GM20431 (cell line): Measurements from ENCODE around the gene LRRC17.
"Not testable (repeated sequence)": the region's sequence is repeated elsewhere in the genome, so short reads cannot be mapped to it uniquely, and the experiment has no call there.

Experiments used
- in situ Hi-C: fragments of 300-500 bp; cut with MseI, MboI; formaldehyde crosslinking; loops from one replicate; pipeline ENCODE4 v1.15.0; 2020; ENCODE audit warnings: low sequenced_read_pairs; ENCODE audit not compliant: unreplicated experiment

Gene LRRC17

DNA sequence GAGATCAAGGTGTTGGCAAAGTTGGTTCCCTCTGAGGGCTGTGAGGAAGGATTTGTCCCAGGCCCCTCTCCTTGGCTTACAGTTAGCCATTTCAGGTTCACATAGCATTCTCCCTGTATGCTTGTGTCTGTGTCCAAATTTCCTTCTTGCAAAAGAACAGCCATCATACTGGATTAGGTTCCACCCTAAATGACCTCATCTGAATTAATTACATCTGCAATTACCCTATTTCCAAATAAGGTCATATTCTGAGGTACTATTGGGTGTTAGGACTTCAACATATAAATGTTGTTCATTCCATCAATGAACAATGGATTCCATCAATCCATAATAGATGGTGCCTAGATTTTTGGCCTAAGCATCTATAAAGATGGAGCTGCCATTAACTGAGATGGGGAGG lies 16.2 kb upstream of the LRRC17 start:
- in situ Hi-C loops: no loop called here

DNA sequence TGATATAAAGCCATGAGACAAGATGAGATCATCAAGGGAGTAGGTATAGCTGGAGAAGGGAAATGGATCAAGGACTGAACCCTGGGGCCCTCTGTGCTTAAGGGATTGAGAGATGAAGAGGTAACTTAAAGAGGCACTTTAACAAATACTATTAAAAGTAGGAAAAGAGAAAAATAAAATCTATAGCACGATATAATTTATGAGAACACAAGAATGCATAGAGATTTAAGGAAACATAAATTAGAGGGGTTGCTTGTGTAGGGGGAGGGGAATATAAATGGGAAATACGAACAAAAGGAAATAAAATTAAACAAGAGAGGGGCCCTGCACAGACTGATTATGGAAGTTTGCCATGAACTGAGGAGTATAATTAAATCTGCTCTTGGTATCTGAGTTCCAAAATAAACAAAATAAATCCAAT lies 15.6 kb upstream of the LRRC17 start:
- in situ Hi-C loops: no loop called here

DNA sequence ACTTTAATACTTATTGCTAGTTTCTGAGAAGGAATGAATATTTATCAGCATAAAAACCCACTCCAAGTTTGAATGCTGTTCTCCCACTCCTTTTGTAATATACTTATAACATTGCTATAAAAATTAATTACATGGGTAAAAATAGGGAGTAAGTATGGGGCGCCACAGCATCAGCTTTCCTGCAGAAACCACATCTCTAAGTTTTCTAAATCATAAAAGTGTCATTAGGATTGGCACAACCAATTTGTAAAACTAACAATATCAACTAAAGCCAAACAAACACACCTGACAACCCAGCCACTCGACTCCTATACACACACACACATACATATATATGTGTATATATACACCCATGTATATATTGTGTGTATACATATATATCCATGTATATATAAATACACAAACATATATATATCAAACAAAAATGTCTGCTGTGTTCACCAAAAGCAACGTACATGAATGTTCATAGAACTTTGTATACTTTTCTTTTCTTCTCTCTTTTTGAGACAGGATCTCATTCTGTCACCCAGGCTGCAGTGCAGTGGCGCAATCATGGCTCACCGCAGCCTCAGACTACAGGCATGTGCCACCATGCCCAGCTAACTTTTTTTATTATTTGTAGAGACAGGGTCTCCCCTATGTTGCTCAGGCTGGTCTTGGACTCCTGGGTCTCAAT lies 14.8 kb upstream of the LRRC17 start:
- in situ Hi-C loops: no loop called here

DNA sequence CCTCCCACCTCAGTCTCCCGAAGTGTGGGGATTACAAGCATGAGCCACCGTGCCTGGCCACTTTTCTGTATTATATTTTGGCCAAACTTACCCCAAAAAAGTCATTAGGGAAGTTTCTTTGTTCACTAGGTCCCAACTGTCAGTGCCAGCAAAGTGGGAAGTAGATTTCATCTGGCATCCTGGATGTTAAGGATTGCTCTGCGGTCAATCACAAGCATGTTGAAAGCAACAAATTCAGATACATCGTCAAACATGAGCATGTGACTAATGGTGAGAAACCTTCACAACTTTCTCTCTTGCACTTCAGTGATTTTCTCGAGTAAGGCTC lies 14.3 kb upstream of the LRRC17 start:
- in situ Hi-C loops: no loop called here

DNA sequence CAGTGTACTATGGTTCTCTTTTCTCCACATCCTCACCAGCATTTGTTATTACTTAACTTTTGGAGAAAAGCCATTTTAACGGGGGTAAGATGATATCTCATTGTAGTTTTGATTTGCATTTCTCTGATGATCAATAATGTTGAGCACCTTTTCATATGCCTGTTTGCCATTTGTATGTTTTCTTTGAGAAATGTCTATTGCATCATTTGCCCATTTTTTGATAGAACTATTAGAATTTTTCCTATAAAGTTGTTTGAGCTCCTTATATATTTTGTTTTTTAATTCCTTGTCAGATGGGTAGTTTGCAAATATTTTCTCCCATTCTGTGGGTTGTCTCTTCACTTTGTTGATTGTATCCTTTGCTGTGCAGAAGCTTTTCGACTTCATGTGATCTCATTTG lies 10.7 kb upstream of the LRRC17 start:
- in situ Hi-C loops: not testable (repeated sequence)

DNA sequence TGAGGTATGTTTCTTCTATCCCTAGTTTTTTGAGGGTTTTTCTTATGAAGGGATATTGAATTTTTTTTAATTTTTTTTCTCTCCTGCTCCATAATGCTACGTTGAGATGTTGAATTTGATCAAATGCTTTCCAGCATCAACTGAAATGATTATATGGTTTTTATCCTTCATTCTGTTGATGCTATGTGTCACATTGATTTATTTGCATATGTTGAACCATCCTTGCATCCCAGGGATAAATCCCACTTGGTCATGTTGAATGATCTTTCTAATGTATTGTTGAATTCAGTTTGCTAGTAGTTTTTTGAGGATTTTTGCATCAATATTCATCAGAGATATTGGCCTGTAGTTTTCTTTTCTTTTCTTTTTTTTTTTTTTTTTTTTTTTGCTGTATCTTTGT lies 9.2 kb upstream of the LRRC17 start:
- in situ Hi-C loops: not testable (repeated sequence)

DNA sequence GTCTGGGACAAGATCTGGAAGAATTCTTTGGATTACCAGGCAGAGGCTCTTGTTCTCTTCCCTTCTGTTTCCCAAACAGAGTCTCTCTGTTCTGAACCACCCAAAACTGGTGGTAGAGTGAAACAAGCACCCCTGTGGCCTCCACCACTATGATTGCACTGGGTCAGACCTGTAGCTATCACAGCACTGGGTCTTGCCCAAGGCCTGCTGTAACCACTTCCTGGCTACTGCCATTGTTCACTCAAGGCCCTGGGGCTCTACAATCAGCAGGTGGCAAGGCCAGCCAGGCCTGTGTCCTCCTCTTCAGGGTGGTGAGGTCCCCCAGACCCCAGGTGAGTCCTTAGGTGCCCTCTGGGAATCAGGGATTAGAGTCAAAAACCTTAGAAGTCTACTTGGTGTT lies 4.1 kb upstream of the LRRC17 start:
- in situ Hi-C loops: no loop called here

DNA sequence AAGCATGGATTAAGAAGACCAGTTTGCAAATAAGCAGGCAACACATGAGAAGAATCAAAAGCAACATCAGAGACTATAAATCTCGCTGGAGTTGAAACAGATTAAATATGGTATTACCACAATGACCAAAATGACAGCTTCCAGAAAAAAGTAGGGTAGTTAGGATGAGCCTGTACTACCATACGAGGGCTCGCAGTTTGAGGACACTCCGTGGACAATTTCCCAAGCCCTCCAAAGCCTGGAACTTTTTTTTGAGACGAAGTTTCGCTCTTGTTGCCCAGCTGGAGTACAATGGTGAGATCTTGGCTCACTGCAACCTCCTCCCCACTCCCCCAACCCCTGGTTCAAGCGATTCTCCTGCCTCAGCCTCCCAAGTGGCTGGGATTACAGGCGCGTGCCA lies 1.0 kb downstream of the LRRC17 start:
- in situ Hi-C loops: no loop called here

DNA sequence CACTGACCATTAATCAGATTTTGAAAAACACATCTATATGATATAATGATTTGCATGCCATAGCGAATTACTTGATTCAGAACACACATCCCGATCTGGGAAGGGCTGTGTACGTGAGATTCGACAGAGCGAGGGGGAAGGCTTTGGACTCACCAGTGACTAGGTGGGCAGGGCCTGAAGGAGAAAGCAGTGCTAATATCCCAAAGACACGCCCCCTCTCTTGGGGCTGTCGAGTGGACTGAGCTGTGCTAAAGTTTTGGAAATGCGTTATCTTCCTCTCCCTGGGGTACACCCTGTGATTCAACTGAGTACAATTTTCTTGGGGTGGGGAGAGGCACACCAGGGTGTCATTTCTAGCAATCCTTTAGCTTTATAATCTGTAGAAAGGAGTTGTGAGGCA lies 1.8 kb downstream of the LRRC17 start:
- in situ Hi-C loops: no loop called here

DNA sequence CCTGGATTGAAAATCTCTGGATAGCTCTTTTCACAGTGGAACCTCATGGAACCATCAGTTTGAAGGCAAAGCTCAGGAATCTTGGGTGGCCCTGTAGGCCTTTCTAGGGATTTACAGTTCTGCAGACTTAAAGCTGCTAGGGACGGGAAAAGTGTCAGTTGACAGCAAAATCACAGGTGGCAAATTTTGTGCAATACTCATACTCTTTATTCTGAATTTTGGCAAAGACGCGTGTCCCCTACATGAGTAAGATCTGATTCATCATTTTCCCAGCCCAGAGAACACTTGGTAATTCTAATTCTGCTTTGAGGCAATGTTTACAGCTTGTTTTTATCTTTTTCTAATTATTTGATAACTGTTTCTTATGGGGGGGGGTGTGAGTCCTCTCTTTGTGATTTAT lies 3.6 kb downstream of the LRRC17 start:
- in situ Hi-C loops: no loop called here

DNA sequence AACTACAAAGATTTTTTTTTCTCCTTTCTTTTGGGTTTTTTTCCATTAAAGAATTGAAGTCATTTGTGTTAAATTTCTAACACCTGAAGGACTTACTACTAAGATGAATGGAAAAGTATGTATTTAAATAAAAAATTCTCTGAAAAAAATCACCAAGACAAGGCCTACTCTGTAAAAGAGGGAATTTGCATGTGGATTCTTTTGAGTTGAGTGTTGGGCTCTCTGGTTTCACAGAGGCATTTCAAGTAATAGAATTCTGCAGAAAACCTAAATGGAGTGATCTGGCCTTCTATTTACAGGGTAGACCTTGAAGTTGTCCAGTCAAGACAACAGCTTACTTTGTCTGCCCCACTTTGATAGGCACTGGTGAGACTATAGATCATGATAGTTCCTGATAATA lies 4.1 kb downstream of the LRRC17 start:
- in situ Hi-C loops: no loop called here

DNA sequence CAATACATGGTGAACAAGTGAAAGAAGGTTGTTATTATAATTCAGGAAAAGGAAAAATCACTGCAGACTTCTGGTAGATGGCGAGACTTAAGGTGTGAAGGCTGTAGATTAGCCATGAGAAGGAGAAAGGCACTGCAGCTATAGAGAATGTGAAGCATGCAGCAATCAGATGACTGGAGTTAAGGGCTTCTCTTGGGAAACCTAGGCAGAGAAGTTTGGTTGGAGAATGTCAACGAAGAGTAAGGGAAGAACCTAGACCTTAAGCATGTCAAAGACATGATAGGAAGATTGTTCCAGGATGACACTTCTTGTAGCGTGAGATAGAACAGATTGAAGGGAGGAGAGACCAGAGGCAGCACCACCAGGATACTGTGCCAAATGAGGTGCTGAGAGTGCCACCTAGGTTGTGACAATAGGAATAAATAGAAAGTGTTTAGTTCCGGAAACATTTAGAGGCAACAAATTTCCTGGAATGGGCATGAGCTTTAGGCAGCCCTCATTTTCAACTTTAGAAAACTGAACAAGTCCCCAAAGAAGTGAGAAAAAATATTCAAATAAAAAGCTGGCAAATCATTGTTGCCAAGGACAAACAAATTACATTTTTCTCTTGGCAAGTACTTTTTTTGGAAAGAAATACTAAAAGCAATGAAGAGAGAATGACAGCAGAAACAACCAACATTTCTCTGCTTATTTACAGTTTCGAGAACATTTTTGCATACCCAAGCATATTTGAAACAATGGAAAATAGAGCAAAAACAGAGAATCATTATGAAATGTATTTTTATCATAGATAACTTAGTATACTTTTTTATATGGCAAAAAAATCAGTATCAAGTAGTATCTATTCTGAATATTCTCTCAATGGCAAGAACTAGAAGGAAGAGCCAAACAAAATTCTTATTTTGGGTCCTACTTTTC lies 4.9 kb downstream of the LRRC17 start:
- in situ Hi-C loops: no loop called here

DNA sequence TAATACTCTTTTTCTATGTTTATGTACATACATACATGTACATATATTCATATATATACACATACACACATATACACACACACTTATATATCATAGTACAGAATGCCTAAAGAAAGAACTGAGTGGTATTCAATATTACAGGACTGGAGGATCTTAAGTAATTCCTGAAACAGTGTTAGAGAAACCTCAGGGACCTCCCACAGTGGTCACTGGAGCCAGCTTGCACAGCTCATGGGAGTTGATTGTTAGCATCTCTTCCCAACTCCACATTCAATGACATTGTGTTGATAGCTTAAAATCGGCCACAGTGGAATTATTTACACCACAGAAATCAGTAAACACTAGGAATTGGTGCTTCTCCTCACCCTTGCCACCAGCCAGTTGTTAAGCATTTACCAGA lies 6.0 kb downstream of the LRRC17 start:
- in situ Hi-C loops: no loop called here

DNA sequence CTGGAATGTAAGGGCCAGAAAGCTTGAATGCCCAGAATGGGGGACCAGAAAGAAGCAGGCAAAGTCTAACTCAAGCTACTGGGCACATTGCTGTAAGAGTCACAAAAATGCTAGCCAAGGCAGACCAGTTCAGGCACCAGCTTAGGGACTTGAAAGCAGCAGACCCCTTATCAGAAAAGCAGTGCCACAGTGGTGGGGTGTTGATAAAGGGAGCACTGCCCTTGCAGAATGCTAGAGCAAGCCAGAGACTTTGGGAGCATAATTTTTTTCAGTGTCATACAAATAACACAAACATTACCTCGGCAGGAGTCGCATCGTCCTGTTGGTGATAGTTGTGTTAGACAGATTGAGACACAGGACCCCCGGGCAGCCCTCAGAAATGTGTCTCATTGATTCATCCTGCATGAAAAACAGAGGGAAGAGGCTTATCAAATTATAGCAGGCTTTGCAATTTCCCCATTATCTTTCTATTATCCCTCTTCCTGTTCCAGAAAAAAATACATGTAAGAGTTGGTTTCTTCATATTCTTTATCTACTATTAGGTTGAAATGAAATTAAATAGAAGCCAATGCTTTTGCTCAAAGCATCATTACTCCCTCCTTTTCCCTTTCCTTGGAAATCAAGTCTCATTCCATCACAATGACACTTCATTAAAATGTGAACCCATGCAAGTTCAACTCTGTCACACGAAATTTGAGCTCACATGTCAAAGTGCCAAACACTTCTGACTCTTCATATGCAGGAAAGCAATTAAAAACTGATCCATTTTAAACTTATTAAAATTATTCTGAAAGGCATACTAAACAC lies 13.4 kb downstream of the LRRC17 start:
- in situ Hi-C loops: no loop called here

DNA sequence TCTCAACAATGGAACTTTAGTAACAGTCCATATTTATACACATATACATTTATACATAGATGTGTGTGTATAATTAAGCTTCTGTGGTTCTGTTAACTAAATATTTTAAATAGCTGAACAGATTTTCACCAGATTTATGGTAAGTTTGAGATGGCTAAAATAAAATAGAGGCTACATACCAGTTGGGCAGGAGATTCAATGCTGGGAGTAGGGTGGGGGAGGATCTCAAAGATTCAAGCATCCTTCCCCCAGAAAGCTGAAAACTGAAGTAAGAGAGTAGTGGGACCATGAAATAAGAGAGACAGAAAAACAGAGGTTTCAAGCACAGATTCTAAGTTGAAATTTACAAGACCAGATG lies 14.0 kb downstream of the LRRC17 start:
- in situ Hi-C loops: no loop called here

DNA sequence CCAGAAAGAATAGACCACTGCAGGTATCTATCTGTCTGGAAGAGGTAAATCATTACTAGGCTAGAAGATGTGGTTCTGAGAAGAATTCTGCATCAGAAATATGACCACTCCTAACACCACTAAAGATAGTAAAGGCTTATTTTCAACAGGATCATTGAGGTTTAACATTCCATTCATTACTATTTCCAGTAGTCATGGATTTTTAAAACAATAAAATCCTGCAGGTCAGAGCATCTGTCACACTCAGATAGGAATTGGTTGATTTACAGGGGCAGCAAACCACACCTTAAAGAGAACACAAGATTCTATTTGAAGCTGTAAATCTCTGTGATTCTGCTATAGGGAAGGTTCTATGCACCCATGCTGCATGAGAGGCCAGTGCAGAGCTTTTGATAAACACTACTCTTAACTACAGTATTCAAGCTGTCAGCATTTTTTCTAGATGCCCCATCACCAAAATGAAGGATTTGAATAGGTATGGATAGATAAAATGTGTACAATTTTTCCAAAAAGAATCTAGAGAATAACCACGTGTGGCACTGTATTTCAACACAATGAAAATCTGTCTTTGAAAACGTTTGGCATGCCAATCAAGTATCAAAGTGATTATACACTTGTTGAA lies 14.6 kb downstream of the LRRC17 start:
- in situ Hi-C loops: no loop called here

DNA sequence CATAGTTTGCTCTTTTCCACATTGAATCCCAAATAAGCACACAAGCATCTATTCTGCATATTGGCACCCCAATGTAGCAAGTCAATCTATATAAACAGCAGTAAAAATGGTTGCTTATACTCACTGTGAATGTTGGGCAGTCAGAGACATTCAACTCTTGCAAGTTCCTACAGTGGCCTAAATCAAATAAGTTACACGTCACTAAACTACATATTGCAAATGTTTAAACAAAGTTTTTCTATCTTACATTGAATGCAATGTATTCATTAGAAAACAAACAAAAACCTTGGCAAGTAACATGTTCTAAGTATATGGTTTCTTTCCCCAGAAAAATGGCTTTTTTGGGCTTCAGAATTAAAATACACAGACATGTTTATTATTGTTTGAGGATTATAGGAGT lies 19.0 kb downstream of the LRRC17 start:
- in situ Hi-C loops: no loop called here

DNA sequence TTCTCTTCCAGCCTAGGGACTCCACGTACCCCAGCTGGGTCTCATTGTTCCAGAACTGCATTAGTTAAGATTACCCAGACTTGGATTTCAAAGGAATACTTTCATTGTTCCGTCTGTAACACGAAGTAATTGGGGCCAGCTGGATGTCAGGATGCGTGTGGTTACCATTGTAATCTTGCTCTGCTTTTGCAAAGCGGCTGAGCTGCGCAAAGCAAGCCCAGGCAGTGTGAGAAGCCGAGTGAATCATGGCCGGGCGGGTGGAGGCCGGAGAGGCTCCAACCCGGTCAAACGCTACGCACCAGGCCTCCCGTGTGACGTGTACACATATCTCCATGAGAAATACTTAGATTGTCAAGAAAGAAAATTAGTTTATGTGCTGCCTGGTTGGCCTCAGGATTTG lies 21.0 kb downstream of the LRRC17 start:
- in situ Hi-C loops: no loop called here

DNA sequence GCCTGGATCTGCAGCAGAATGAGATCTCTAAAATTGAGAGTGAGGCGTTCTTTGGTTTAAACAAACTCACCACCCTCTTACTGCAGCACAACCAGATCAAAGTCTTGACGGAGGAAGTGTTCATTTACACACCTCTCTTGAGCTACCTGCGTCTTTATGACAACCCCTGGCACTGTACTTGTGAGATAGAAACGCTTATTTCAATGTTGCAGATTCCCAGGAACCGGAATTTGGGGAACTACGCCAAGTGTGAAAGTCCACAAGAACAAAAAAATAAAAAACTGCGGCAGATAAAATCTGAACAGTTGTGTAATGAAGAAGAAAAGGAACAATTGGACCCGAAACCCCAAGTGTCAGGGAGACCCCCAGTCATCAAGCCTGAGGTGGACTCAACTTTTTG lies 21.4 kb downstream of the LRRC17 start:
- in situ Hi-C loops: no loop called here

DNA sequence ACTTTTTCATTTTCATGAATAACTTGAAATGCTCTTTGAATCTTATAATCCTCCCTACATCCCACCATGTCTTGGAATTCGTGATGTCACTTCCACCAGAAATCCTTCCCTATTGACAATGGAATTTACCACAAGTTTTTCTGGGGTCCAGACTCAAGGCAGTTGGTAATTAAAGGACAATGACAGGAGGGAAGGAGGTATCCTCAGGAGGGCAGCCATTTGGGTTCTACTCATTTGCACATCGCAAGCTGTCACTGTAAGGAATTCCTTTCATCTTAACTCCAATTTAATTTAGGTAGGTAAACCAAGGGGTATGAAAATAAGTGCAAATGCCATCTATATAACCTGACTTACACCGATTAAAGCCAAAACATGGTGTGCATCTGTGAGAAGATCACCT lies 21.9 kb downstream of the LRRC17 start:
- in situ Hi-C loops: no loop called here
